Stimulated activated CD4-positive, alpha-beta T cell treated with anti-CD3 and anti-CD28 coated beads, Interleukin-15, amount 100 ng/mL, for 48 hours (primary cell): Measurements from ENCODE around the gene RAB10.
A peak's percentile ranks its signal among the peaks of the same experiment; 100 is the strongest.
"Not testable (repeated sequence)": the region's sequence is repeated elsewhere in the genome, so short reads cannot be mapped to it uniquely, and the experiment has no call there.

ENCODE experiments used
- DNase-seq, 2 donors: peaks; one replicate each; pipeline ENCODE4 v3.0.0-alpha.2; 2020; ENCODE audit warnings: low read depth in 2 of 2

RAB10 gene

GRCh38 chr2:26088931-26089330 lies 55.0 kb downstream of the RAB10 start:
- DNase-seq: not testable (repeated sequence)

- DNase-seq: no peak
Observed at GRCh38 chr2:26089337-26089736, 55.5 kb downstream of the RAB10 start.

DNA sequence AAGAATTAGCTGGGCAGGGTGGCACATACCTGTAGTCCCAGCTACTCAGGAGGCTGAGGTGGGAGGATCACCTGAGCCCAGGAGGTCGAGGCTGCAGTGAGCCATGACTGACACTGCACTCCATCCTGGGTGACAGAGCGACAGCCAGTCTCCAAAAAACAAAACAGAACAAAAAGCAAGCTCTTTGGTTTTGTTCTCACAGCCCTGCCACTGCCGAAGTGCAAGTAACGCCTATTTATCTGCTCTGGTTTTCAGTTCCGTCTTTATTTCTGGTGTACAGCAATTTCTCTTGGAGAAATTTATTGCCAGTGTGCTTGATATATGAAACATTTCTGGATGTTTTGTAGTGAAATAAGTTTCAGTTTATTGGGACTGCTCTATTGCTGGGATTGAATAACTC lies 61.9 kb downstream of the RAB10 start:
- DNase-seq: no peak

GRCh38 chr2:26099933-26100332 lies 66.0 kb downstream of the RAB10 start:
- no peak for DNase-seq

GRCh38 chr2:26100384-26100783 lies 66.5 kb downstream of the RAB10 start:
- DNase-seq: no peak

DNA sequence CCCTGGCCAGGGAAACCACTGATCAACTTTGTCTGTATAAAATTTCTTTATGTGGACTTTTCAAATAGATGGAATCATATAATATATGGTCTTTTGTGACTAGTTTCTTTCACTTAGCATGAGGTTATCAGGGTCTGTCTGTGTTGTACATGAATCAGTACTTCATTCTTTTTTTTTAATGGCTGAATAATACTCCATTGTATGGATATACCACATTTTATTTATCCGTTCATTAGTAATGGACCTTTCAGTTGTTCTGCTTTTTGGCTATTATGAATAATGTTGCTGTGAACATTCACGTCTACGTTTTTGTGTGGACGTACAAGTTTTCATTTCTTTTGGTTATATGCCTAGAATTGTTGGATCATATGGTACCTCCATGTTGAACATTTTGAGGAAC lies 69.9 kb downstream of the RAB10 start:
- DNase-seq: no peak

DNA sequence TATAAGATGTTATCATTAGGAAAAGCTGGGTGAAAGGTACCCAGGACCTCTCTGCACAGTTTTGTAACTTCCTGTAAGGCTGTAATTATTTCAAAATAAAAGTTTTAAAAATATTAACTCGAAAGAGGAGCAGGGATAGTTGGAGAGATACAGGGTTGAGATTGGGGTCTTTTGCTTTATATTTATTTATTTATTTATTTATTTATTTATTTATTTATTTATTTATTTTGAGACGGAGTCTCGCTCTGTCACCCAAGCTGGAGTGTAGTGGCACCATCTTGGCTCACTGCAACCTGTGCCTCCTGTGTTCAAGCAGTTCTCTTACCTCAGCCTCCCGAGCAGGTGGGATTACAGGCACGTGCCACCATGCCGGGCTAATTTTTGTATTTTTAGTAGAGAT lies 74.8 kb downstream of the RAB10 start:
- not testable (repeated sequence) for DNase-seq

GRCh38 chr2:26112201-26112600 lies 78.3 kb downstream of the RAB10 start:
- no peak for DNase-seq

DNA sequence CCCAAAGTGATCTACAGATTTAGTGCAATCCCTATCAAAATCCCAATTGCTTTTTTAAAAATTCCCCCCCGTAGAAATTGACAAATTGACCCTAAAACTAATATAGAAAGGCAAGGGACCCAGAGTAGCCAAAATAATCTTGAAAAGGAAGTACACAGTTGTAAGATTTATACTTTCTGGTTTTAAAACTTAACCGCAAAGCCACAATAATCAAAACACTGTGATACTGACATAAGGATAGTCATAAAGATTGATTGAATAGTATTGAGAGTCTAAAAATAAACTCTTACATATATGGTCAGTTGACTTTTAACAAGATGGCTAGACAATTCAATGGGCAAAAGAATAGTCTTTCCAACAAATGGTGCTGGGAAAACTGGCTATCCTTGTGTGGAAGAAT lies 80.3 kb downstream of the RAB10 start:
- no peak for DNase-seq

DNA sequence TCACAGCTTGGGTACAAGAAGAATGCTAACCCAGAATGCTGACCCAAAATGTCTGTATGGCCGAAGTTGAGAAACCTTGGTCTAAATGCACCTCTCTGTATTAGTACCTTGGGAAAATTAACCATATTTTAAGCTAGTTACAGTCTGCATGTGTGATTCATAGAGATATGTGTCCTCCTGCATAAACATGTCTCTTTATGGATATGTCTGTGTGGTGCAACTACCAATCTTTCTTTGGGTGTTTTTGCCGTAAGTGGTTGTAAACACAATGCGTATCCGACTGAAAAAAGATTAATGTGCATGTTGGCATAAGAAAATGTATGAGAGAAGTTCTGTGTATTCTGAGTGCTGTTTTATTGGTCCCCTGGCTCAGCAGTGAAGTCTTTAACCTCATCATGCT lies 84.8 kb downstream of the RAB10 start:
- no peak for DNase-seq

DNA sequence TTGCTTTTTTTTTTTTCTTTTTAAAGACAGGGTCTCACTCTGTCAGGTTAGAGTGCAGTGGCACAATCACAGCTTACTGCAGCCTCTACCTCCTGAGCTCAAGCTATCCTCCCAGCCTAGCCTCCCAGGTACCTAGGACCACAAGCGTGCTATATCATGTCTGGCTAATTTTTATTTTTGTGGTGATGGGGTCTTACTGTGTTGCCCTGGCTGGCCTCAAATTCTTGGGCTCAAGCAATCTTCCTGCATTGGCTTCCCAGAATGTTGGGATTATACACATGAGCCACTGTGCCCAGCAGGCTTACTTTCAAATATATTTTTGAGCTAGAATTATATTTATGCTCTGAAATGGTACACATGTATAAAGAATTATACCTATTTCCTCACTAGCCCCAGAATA lies 85.6 kb downstream of the RAB10 start:
- no peak for DNase-seq

- DNase-seq: no peak
Observed at GRCh38 chr2:26122630-26123029, 88.7 kb downstream of the RAB10 start.

- no peak for DNase-seq
Observed at GRCh38 chr2:26123426-26123825, 89.5 kb downstream of the RAB10 start.

DNA sequence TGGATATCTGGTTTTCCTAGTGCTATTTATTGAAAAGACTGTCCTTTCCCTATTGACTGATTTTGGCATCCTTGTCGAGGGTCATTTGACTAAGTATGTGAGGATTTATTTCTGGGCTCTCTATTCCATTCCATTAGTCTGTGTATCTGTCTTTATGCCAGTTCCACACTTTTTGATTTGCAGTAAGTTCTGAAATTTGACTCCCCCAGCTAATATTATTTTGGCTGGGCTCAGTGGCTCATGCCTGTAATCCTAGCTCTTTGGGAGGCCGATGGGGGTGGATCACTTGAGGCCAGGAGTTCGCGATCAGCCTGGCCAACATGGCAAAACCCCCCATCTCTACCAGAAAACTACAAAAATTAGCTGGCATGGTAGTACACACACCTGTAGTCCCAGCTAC lies 92.2 kb downstream of the RAB10 start:
- DNase-seq: no peak

DNA sequence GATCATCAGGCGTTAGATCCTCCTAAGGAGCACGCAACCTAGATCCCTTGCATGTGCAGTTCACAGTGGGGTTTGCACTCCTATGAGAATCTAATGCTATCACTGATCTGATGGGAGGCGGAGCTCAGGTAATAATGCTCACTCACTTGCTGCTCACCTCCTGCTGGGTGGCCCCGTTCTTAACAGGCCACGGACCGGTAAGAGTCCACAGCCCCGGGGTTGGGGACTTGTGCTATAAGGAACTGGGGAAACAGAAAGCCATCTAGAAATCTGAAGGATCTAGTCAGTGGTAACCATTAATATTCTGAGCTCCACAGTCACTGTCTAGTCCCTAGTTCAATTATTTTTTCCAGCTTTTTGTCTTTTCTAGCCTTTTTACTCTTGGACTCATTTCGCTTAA lies 94.3 kb downstream of the RAB10 start:
- DNase-seq: no peak

DNA sequence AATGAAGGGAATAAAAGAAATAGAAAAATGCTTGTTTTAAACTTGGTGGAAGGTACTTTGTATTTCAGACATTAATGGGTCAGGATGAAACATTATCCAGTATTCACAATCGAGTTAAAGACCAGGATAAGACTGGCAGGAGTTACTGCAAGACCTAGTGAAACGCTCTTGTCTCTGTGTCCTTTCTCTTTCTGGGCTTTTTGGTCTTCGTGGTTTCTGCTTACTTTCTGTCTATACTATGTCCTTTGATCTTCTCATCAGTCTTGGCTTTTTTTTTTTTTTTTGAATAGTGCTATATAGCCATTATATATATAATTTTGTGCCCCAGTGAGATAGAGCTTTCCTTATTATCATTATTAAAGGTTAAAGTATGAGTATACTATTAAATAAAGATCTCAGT lies 96.9 kb downstream of the RAB10 start:
- no peak for DNase-seq

DNA sequence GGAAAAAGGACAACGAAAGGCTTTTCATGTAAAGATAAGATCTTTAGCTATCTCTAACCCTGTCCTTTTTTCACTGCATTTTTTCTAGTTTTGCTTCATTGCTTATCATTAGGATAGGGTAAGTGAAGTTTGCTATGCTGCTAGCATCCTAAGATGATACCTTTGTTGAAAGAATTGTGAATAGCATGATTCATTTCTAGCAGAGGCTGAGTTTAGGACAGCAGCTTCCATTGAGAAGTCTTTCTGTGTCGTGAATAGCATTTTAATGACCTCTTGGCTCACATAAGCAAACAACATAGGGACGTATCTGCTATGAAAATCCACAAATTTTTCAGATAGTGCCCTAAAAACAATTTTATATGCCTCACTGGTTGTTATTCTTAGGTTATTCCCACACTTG lies 102.6 kb downstream of the RAB10 start:
- DNase-seq: no peak

GRCh38 chr2:26139269-26140183 lies 105.6 kb downstream of the RAB10 start:
- no peak for DNase-seq

DNA sequence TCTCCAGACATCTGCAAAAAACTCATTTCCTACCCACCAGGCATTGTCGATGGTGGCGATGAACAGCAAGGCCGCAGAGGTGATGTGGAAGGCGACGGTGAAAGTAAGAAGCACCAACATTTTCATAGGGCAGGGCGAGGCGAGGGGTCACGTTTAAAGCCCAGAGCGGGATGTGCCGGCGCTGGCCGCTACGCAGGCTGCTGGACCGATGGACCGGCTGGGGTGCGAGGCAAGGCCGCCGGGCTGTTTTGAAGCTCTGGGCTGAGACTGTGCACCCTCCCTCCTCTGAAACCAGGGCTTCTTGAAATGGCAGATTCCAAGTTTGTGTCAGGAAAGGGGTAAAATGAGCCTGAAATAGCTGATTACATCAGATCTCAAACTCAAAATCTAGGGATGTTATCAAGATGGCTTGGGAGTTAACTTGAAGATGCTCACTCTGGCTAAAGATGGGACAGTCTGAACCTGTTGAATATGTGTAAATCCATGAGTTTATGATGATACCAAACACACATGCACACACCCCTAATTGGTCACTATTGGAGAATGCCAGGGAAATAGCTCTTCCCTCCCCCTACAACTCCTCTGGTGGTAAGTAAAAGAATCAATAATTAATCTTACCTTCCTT lies 107.4 kb downstream of the RAB10 start:
- no peak for DNase-seq

DNA sequence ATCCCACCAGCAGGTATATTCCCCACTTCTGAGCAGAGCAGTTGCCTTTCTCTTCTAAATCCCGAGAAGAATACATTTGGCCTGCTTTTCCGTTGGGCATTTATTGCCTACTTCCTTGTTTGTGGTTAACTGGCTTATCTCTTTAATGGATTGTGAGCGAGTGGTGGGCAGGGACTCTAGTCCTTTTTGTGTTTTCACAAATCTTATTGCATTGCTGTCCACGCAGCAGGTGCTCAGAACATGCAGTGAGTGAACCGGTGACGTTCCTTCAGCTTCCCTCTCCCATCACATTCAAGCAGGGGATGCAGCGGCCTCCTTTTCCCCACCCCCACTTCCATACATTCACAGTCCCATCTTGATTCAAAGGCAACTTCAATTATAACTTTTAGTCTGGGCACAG lies 110.1 kb downstream of the RAB10 start:
- no peak for DNase-seq

- peak; percentile 18 to 59 for DNase-seq
Observed at GRCh38 chr2:26144953-26145680, 111.2 kb downstream of the RAB10 start.

- no peak for DNase-seq
Observed at GRCh38 chr2:26148501-26148900, 114.6 kb downstream of the RAB10 start.

- DNase-seq: no peak
Observed at GRCh38 chr2:26150243-26150642, 116.4 kb downstream of the RAB10 start.
